GM23338 (cell line): ENCODE measurements around the gene SORT1. TPM values are rescaled to one million over a fixed set of nuclear protein-coding genes. Genes with fewer than 3 reads are reported as not detected.

Experiments used
- ATAC-seq: fragments of 200-7000 bp; cut with Tn5 transposase; 3 replicates; pipeline ENCODE4 v1.9.1; 2020
- DNase-seq: peaks from one replicate; pipeline ENCODE4 v3.0.0-alpha.2; 2015; ENCODE audit warnings: low spot score
- H2AFZ ChIP-seq: fragments of 200-600 bp; sonication (generic); 2 replicates; pipeline ENCODE4 v1.8.0; 2016; ENCODE audit warnings: antibody characterized with exemption, mild to moderate bottlenecking, moderate library complexity
- H3F3A ChIP-seq: fragments of 200-600 bp; sonication (generic); replicated peaks from 2 replicates; pipeline ENCODE4 v1.8.0; 2017; ENCODE audit warnings: antibody characterized with exemption, mixed run types, low read depth
- H3K27ac ChIP-seq: fragments of 200-600 bp; sonication (generic); 2 replicates; pipeline ENCODE4 v1.6.1; 2016; ENCODE audit warnings: low read depth
- H3K27me3 ChIP-seq: fragments of 200-600 bp; sonication (generic); 2 replicates; pipeline ENCODE4 v1.8.0; 2016; ENCODE audit warnings: mild to moderate bottlenecking, mixed run types, moderate library complexity; ENCODE audit not compliant: insufficient read depth
- H3K36me3 ChIP-seq: fragments of 200-600 bp; sonication (generic); 2 replicates; pipeline ENCODE4 v1.8.0; 2016; ENCODE audit warnings: mild to moderate bottlenecking; ENCODE audit not compliant: insufficient read depth
- H3K4me1 ChIP-seq: fragments of 200-600 bp; sonication (generic); 2 replicates; pipeline ENCODE4 v1.8.0; 2016; ENCODE audit warnings: mild to moderate bottlenecking, moderate library complexity; ENCODE audit not compliant: insufficient read depth
- H3K4me2 ChIP-seq: fragments of 200-600 bp; sonication (generic); 2 replicates; pipeline ENCODE4 v1.7.1; 2017; ENCODE audit warnings: mixed run types
- H3K4me3 ChIP-seq: fragments of 200-600 bp; sonication (generic); 2 replicates; pipeline ENCODE4 v1.6.1; 2016; ENCODE audit warnings: mixed run types
- H3K79me2 ChIP-seq: fragments of 200-600 bp; sonication (generic); replicated peaks from 2 replicates; pipeline ENCODE4 v1.8.0; 2017; ENCODE audit warnings: mild to moderate bottlenecking; ENCODE audit not compliant: insufficient read depth
- H3K9me2 ChIP-seq: fragments of 200-600 bp; sonication (generic); 2 replicates; pipeline ENCODE4 v1.8.0; 2017; ENCODE audit not compliant: insufficient read depth
- H4K20me1 ChIP-seq: fragments of 200-600 bp; sonication (generic); replicated peaks from 2 replicates; pipeline ENCODE4 v1.8.0; 2017; ENCODE audit warnings: mild to moderate bottlenecking; ENCODE audit not compliant: insufficient read depth
- H3K27ac Mint-ChIP-seq: 2 replicates; pipeline ENCODE4 v1.8.0; 2020; ENCODE audit warnings: inconsistent platforms, mild to moderate bottlenecking, moderate library complexity, mixed read lengths
- H3K27me3 Mint-ChIP-seq: 3 replicates; pipeline ENCODE4 v1.8.0; 2022; ENCODE audit warnings: low read depth, mild to moderate bottlenecking, moderate library complexity, mixed read lengths, inconsistent platforms; ENCODE audit not compliant: insufficient read depth, poor library complexity
- H3K36me3 Mint-ChIP-seq: 3 replicates; pipeline ENCODE4 v1.8.0; 2021; ENCODE audit warnings: low read depth, mild to moderate bottlenecking, inconsistent platforms, moderate library complexity, mixed read lengths
- H3K4me1 Mint-ChIP-seq: 3 replicates; pipeline ENCODE4 v1.8.0; 2020; ENCODE audit warnings: mild to moderate bottlenecking, inconsistent platforms, mixed read lengths
- H3K4me3 Mint-ChIP-seq: 3 replicates; pipeline ENCODE4 v1.8.0; 2021; ENCODE audit warnings: moderate library complexity, mild to moderate bottlenecking, inconsistent platforms, mixed read lengths
- H3K9me3 Mint-ChIP-seq: 3 replicates; pipeline ENCODE4 v1.8.0; 2020; ENCODE audit warnings: moderate library complexity, mild to moderate bottlenecking, inconsistent platforms, mixed read lengths
- CREB1 ChIP-seq: fragments of 250-450 bp; sonication (Bioruptor Pico); IDR thresholded peaks from 2 replicates; pipeline ENCODE4 v1.5.0; 2020; ENCODE audit warnings: low read depth, mild to moderate bottlenecking, moderate library complexity
- EZH2 ChIP-seq: fragments of 200-600 bp; sonication (generic); IDR thresholded peaks from one replicate; pipeline ENCODE4 v1.8.0; 2017; ENCODE audit warnings: antibody characterized with exemption, mild to moderate bottlenecking, low read depth; ENCODE audit not compliant: unreplicated experiment
- EZH2phosphoT487 ChIP-seq: fragments of 200-600 bp; sonication (generic); IDR thresholded peaks from one replicate; pipeline ENCODE4 v1.8.1; 2018; ENCODE audit warnings: antibody characterized with exemption; ENCODE audit not compliant: unreplicated experiment
- JUNB ChIP-seq: IDR thresholded peaks from one replicate; pipeline ENCODE4 v1.6.1; 2016; ENCODE audit warnings: antibody characterized with exemption; ENCODE audit not compliant: unreplicated experiment
- POLR2AphosphoS5 ChIP-seq: IDR thresholded peaks from 2 replicates; pipeline ENCODE4 v1.6.1; 2016; ENCODE audit warnings: antibody characterized with exemption, low read depth
- STAT1 ChIP-seq: IDR thresholded peaks from one replicate; pipeline ENCODE4 v1.6.1; 2016; ENCODE audit warnings: antibody characterized with exemption; ENCODE audit not compliant: unreplicated experiment
- polyA plus RNA-seq: library from polyadenylated mRNA; unstranded; fragments of >200 nt; fragmentation: Nextera tagmentation; extraction: Ambion mirVana; gene quantifications from 2 replicates; pipeline ENCODE4 v1.2.1, GENCODE V29; 2016
- total RNA-seq: library from RNA; depleted of rRNA; stranded (reverse); fragments of >200 nt; shearing (Covaris generic); gene quantifications from 2 replicates; pipeline ENCODE4 v1.2.3, GENCODE V29; 2014
- TF ChIP-seq, protein P1 (sequence below): IDR thresholded peaks from one replicate; pipeline ENCODE4 v1.6.1; 2018; ENCODE audit warnings: antibody characterized with exemption; ENCODE audit not compliant: unreplicated experiment
- TF ChIP-seq, protein P2 (sequence below): IDR thresholded peaks from 2 replicates; pipeline ENCODE4 v1.6.1; 2016; ENCODE audit warnings: antibody characterized with exemption
- TF ChIP-seq, protein P3 (sequence below), 2 experiments: fragments of 200-600 bp in 1 of 2; sonication (generic) in 1 of 2; conservative IDR thresholded peaks; 2 replicates each; pipeline versions ENCODE4 v1.5.1 to v1.6.1; 2016 to 2017; ENCODE audit warnings: antibody characterized with exemption in 2 of 2, low read depth in 2 of 2, mild to moderate bottlenecking in 2 of 2, moderate library complexity in 1 of 2

SORT1 gene
- total and polyA plus RNA-seq, 2 experiments from 2014 or later, result 10.9 to 55.4 TPM

DNA sequence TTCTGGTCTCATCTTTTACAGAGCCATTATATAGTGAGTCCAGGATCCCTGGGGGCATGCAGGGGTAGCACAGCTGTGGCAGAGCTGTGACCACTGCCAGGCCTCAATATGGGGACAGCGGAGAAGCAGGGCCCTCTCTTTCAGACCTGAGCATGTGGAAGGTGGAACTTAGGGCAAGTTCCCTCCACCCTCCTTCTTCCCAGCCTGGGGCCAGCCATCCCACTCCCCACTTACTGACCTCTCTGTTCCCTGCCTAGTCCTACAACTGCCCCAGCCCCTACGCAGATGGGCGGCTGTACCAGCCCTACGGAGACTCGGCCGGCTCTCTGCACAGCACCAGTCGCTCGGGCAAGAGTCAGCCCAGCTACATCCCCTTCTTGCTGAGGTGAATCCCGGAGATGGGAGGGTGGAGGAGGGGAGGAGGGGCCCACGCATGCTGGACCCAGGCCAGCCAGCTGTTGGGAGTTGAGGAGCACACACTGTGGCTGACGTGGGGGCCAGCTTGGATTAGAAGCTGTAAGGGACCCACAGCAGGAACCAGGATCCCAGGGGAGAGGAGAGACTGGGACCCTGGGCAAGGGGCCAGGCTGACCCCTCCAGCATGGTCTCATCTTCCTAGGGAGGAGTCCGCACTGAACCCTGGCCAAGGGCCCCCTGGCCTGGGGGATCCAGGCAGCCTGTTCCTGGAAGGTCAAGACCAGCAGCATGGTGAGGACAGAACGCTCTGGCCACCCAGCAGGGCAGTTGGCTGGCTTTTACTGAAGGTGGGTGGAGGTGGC lies 125.5 kb downstream of the SORT1 start:
- no peaks in the 10 kb centered on the region for H4K20me1 ChIP-seq
- Mint-ChIP-seq H3K4me1 (peaks cover 25% of the 10 kb centered on the region), H3K27me3 (peaks cover 14% of the 10 kb centered on the region), H3K36me3 (peaks cover 21% of the 10 kb centered on the region), H3K4me3 (no peak overlapping the region), H3K27ac (no peak overlapping the region), H3K9me3 (no peaks in the 10 kb centered on the region; the same call in 2 of the 3 replicates)
- no peaks in the 10 kb centered on the region for H3K79me2 ChIP-seq
- no peak overlapping the region for H2AFZ ChIP-seq
- H3K27me3 ChIP-seq, result no peaks in the 10 kb centered on the region
- peaks cover 7% of the 10 kb centered on the region; the same call in 1 of the 2 replicates for H3F3A ChIP-seq
- H3K4me1 ChIP-seq, result peaks cover 16% of the 10 kb centered on the region
- H3K4me3 ChIP-seq, result no peak overlapping the region
- TF ChIP-seq EZH2phosphoT487, result no peak
- TF ChIP-seq, protein P1, sequence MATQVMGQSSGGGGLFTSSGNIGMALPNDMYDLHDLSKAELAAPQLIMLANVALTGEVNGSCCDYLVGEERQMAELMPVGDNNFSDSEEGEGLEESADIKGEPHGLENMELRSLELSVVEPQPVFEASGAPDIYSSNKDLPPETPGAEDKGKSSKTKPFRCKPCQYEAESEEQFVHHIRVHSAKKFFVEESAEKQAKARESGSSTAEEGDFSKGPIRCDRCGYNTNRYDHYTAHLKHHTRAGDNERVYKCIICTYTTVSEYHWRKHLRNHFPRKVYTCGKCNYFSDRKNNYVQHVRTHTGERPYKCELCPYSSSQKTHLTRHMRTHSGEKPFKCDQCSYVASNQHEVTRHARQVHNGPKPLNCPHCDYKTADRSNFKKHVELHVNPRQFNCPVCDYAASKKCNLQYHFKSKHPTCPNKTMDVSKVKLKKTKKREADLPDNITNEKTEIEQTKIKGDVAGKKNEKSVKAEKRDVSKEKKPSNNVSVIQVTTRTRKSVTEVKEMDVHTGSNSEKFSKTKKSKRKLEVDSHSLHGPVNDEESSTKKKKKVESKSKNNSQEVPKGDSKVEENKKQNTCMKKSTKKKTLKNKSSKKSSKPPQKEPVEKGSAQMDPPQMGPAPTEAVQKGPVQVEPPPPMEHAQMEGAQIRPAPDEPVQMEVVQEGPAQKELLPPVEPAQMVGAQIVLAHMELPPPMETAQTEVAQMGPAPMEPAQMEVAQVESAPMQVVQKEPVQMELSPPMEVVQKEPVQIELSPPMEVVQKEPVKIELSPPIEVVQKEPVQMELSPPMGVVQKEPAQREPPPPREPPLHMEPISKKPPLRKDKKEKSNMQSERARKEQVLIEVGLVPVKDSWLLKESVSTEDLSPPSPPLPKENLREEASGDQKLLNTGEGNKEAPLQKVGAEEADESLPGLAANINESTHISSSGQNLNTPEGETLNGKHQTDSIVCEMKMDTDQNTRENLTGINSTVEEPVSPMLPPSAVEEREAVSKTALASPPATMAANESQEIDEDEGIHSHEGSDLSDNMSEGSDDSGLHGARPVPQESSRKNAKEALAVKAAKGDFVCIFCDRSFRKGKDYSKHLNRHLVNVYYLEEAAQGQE, result no peak
- TF ChIP-seq, protein P2, sequence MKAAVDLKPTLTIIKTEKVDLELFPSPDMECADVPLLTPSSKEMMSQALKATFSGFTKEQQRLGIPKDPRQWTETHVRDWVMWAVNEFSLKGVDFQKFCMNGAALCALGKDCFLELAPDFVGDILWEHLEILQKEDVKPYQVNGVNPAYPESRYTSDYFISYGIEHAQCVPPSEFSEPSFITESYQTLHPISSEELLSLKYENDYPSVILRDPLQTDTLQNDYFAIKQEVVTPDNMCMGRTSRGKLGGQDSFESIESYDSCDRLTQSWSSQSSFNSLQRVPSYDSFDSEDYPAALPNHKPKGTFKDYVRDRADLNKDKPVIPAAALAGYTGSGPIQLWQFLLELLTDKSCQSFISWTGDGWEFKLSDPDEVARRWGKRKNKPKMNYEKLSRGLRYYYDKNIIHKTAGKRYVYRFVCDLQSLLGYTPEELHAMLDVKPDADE, result no peak
- TF ChIP-seq EZH2, result no peak
- no peak for TF ChIP-seq CREB1 (CRISPR knock-in tag)
- TF ChIP-seq POLR2AphosphoS5, result no peak
- TF ChIP-seq JUNB, result no peak
- no peak for TF ChIP-seq STAT1
- TF ChIP-seq, protein P3, sequence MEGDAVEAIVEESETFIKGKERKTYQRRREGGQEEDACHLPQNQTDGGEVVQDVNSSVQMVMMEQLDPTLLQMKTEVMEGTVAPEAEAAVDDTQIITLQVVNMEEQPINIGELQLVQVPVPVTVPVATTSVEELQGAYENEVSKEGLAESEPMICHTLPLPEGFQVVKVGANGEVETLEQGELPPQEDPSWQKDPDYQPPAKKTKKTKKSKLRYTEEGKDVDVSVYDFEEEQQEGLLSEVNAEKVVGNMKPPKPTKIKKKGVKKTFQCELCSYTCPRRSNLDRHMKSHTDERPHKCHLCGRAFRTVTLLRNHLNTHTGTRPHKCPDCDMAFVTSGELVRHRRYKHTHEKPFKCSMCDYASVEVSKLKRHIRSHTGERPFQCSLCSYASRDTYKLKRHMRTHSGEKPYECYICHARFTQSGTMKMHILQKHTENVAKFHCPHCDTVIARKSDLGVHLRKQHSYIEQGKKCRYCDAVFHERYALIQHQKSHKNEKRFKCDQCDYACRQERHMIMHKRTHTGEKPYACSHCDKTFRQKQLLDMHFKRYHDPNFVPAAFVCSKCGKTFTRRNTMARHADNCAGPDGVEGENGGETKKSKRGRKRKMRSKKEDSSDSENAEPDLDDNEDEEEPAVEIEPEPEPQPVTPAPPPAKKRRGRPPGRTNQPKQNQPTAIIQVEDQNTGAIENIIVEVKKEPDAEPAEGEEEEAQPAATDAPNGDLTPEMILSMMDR (conservative IDR thresholded peaks at IDR 0.05; ENCODE audit: low read depth in 2 of 2), result no peak
- H3K4me2 ChIP-seq, result no peak overlapping the region
- H3K27ac ChIP-seq, result no peak overlapping the region
- DNase-seq (no peak), ATAC-seq (no peak)
- no peaks in the 10 kb centered on the region for H3K36me3 ChIP-seq
- no peaks in the 10 kb centered on the region for H3K9me2 ChIP-seq
